HG02973 (cell line): ENCODE data around the gene LAGE3.
"Not testable (repeated sequence)": the region's sequence is repeated elsewhere in the genome, so short reads cannot be mapped to it uniquely, and the experiment has no call there.

ENCODE experiments used
- ATAC-seq: cut with Tn5 transposase; IDR thresholded peaks from one replicate; pipeline ENCODE4 v1.9.1; 2021; ENCODE audit warnings: moderate library complexity; ENCODE audit not compliant: unreplicated experiment

Gene LAGE3

GRCh38 chrX:154502989-154503388 is 23.9 kb upstream of the LAGE3 start:
- ATAC-seq = no peak

GRCh38 chrX:154502098-154502497 is 23.0 kb upstream of the LAGE3 start:
- no peak for ATAC-seq

GRCh38 chrX:154501423-154501822 is 22.3 kb upstream of the LAGE3 start:
- ATAC-seq = not testable (repeated sequence)

- not testable (repeated sequence) for ATAC-seq
These were observed 17.6 kb upstream of the LAGE3 start for GRCh38 chrX:154496591-154497137.

GRCh38 chrX:154495472-154495922 is 16.4 kb upstream of the LAGE3 start:
- ATAC-seq = no peak

GRCh38 chrX:154494715-154495114 is 15.6 kb upstream of the LAGE3 start:
- ATAC-seq = no peak

GRCh38 chrX:154490414-154491083 is 11.5 kb upstream of the LAGE3 start, which contains the start of gene SLC10A3:
SLC10A3 (minus strand) TSS chrX:154490629; CDS start chrX:154488940, 1,689 bp downstream.
- ATAC-seq = peak; percentile 75

- ATAC-seq = peak; percentile 23
These were observed 10.9 kb upstream of the LAGE3 start for GRCh38 chrX:154490021-154490413.

GRCh38 chrX:154489182-154489581 is 10.1 kb upstream of the LAGE3 start:
- no peak for ATAC-seq

GRCh38 chrX:154488336-154489075 is 9.4 kb upstream of the LAGE3 start:
- no peak for ATAC-seq

- no peak for ATAC-seq
These were observed 8.6 kb upstream of the LAGE3 start for GRCh38 chrX:154487518-154488290.

GRCh38 chrX:154486396-154487207 is 7.5 kb upstream of the LAGE3 start, which contains the start of gene UBL4A:
UBL4A (minus strand) TSS chrX:154486615; CDS start chrX:154486584, 31 bp downstream.
- ATAC-seq = no peak

- ATAC-seq = no peak
These were observed 6.9 kb upstream of the LAGE3 start for GRCh38 chrX:154486052-154486395.

- ATAC-seq = no peak
These were observed 6.3 kb upstream of the LAGE3 start for GRCh38 chrX:154485150-154486051.

GRCh38 chrX:154484255-154485149 is 5.4 kb upstream of the LAGE3 start:
- no peak for ATAC-seq

- no peak for ATAC-seq
These were observed 4.2 kb upstream of the LAGE3 start for GRCh38 chrX:154483325-154483724.

- ATAC-seq = no peak
These were observed 3.7 kb upstream of the LAGE3 start for GRCh38 chrX:154482786-154483185.

GRCh38 chrX:154481911-154482601 is 3.0 kb upstream of the LAGE3 start:
- ATAC-seq = no peak
